Hepatocyte (in vitro differentiated cells): ENCODE measurements around the gene CEP83. TPM values are rescaled to one million over a fixed set of nuclear protein-coding genes. Genes with fewer than 3 reads are reported as not detected.

Experiments used
- DNase-seq: peaks from one replicate; pipeline ENCODE4 v3.0.0-alpha.2; 2016; ENCODE audit warnings: low spot score
- H2AFZ ChIP-seq: fragments of 200-600 bp; sonication (generic); 2 replicates; pipeline ENCODE4 v1.6.0; 2016; ENCODE audit warnings: antibody characterized with exemption, mild to moderate bottlenecking
- H3K27ac ChIP-seq: fragments of 200-600 bp; sonication (generic); 2 replicates; pipeline ENCODE4 v1.5.1; 2016; ENCODE audit warnings: mild to moderate bottlenecking
- H3K27me3 ChIP-seq: fragments of 200-600 bp; sonication (generic); 2 replicates; pipeline ENCODE4 v1.6.1; 2016
- H3K36me3 ChIP-seq: fragments of 200-600 bp; sonication (generic); replicated peaks from 2 replicates; pipeline ENCODE4 v1.5.1; 2016; ENCODE audit warnings: low read depth; ENCODE audit not compliant: insufficient read depth
- H3K4me1 ChIP-seq: fragments of 200-600 bp; sonication (generic); 2 replicates; pipeline ENCODE4 v1.5.1; 2016; ENCODE audit warnings: mild to moderate bottlenecking, moderate library complexity; ENCODE audit not compliant: insufficient read depth
- H3K4me2 ChIP-seq: fragments of 200-600 bp; sonication (generic); 2 replicates; pipeline ENCODE4 v1.6.0; 2016
- H3K4me3 ChIP-seq: fragments of 200-600 bp; sonication (generic); 2 replicates; pipeline ENCODE4 v1.5.1; 2016; ENCODE audit warnings: mild to moderate bottlenecking
- H3K79me2 ChIP-seq: fragments of 200-600 bp; sonication (generic); 2 replicates; pipeline ENCODE4 v1.6.0; 2017; ENCODE audit warnings: mild to moderate bottlenecking
- H3K9me2 ChIP-seq: fragments of 200-600 bp; sonication (generic); replicated peaks from 2 replicates; pipeline ENCODE4 v1.6.0; 2017; ENCODE audit warnings: mild to moderate bottlenecking; ENCODE audit not compliant: insufficient read depth
- H3K9me3 ChIP-seq: fragments of 200-600 bp; sonication (generic); 2 replicates; pipeline ENCODE4 v1.5.1; 2016; ENCODE audit warnings: low read depth, mild to moderate bottlenecking
- H4K20me1 ChIP-seq: fragments of 200-600 bp; sonication (generic); 2 replicates; pipeline ENCODE4 v1.6.0; 2016; ENCODE audit warnings: mild to moderate bottlenecking; ENCODE audit not compliant: insufficient read depth, poor library complexity, severe bottlenecking
- CTCF ChIP-seq: fragments of 200-600 bp; sonication (generic); IDR thresholded peaks from 2 replicates; pipeline ENCODE4 v1.5.1; 2016; ENCODE audit warnings: antibody characterized with exemption, mild to moderate bottlenecking; ENCODE audit not compliant: poor library complexity
- EZH2 ChIP-seq: fragments of 200-600 bp; sonication (generic); IDR thresholded peaks from 2 replicates; pipeline ENCODE4 v1.6.1; 2016; ENCODE audit warnings: antibody characterized with exemption, mild to moderate bottlenecking, borderline replicate concordance
- EZH2phosphoT487 ChIP-seq: fragments of 200-600 bp; sonication (generic); IDR thresholded peaks from one replicate; pipeline ENCODE4 v1.6.1; 2018; ENCODE audit warnings: antibody characterized with exemption, mild to moderate bottlenecking, low read depth, moderate library complexity; ENCODE audit not compliant: unreplicated experiment, severe bottlenecking
- WGBS: methylation state at CpG from one replicate; pipeline ENCODE4 v1.1.6; 2016; ENCODE audit warnings: low lambda C conversion rate; ENCODE audit errors: missing lambda C conversion rate; 5-methylcytosine and 5-hydroxymethylcytosine counted together
- polyA plus RNA-seq: library from polyadenylated mRNA; unstranded; fragments of >200 nt; fragmentation: Nextera tagmentation; extraction: Ambion mirVana; gene quantifications from 2 replicates; pipeline ENCODE4 v1.2.1, GENCODE V29; 2016
- total RNA-seq: library from RNA; depleted of rRNA; stranded (reverse); fragments of >200 nt; gene quantifications from 2 replicates; pipeline ENCODE4 v1.2.3, GENCODE V29; 2014

The CEP83 gene
- total and polyA plus RNA-seq, 2 experiments from 2014 or later, result 3.7 to 20.1 TPM

- Histone ChIP-seq H3K27me3 (peaks cover 2% of the 10 kb centered on the region), H3K4me3 (no peak overlapping the region), H2AFZ (no peak overlapping the region), H3K79me2 (no peaks in the 10 kb centered on the region), H3K4me2 (no peak overlapping the region), H3K9me3 (no peaks in the 10 kb centered on the region), H4K20me1 (no peaks in the 10 kb centered on the region), H3K27ac (no peak overlapping the region), H3K4me1 (peaks cover under 1% of the 10 kb centered on the region), H3K9me2 (no peaks in the 10 kb centered on the region), H3K36me3 (no peaks in the 10 kb centered on the region)
- TF ChIP-seq EZH2, result no peak
- no peak for DNase-seq
- WGBS, result 96% methylated on average over 3 of the region's 3 CpGs
Observed at GRCh38 chr12:94273272-94273671, 186.4 kb downstream of the CEP83 start.

- Histone ChIP-seq H3K27ac (no peak overlapping the region), H2AFZ (no peak overlapping the region), H3K9me2 (no peaks in the 10 kb centered on the region), H3K27me3 (no peaks in the 10 kb centered on the region), H3K9me3 (no peaks in the 10 kb centered on the region), H4K20me1 (no peaks in the 10 kb centered on the region), H3K4me1 (peaks cover 7% of the 10 kb centered on the region), H3K79me2 (no peaks in the 10 kb centered on the region), H3K36me3 (no peaks in the 10 kb centered on the region), H3K4me3 (no peak overlapping the region), H3K4me2 (no peak overlapping the region)
- no peak for TF ChIP-seq EZH2phosphoT487
- no peak for TF ChIP-seq CTCF
- TF ChIP-seq EZH2, result no peak
- 84% methylated on average over 5 of the region's 5 CpGs for WGBS
- no peak for DNase-seq
Observed at GRCh38 chr12:94272280-94272679, 187.4 kb downstream of the CEP83 start.

- WGBS, result 87% methylated on average over 6 of the region's 6 CpGs
- no peaks in the 10 kb centered on the region for H3K79me2 ChIP-seq
Observed at GRCh38 chr12:94271351-94271750, 188.3 kb downstream of the CEP83 start.

More at GRCh38 chr12:94271351-94271750, 188.3 kb downstream of the CEP83 start:
- TF ChIP-seq EZH2phosphoT487 (no peak), CTCF (no peak)
- Histone ChIP-seq H3K4me1 (peaks cover 7% of the 10 kb centered on the region), H3K9me3 (no peaks in the 10 kb centered on the region), H3K27ac (no peak overlapping the region), H3K27me3 (no peaks in the 10 kb centered on the region), H3K4me2 (no peak overlapping the region), H4K20me1 (no peaks in the 10 kb centered on the region), H2AFZ (no peak overlapping the region), H3K36me3 (no peaks in the 10 kb centered on the region), H3K9me2 (no peaks in the 10 kb centered on the region), H3K4me3 (no peak overlapping the region)
- no peak for DNase-seq
